GM19193 (cell line): Measurements from ENCODE around the gene TMEM17.

ENCODE experiments used
- POLR2A ChIP-seq: IDR thresholded peaks from 4 replicates; pipeline ENCODE4 v1.6.1; 2011; ENCODE audit not compliant: insufficient read depth, insufficient read length; ENCODE audit errors: extremely low read depth

The TMEM17 gene

GRCh38 chr2:62457556-62457955 is 48.4 kb downstream of the TMEM17 start:
- no peak for TF ChIP-seq POLR2A

- no peak for TF ChIP-seq POLR2A
These were observed 49.1 kb downstream of the TMEM17 start for GRCh38 chr2:62456721-62457539.

GRCh38 chr2:62455957-62456692 is 49.9 kb downstream of the TMEM17 start:
- no peak for TF ChIP-seq POLR2A

- TF ChIP-seq POLR2A: no peak
These were observed 52.0 kb downstream of the TMEM17 start for GRCh38 chr2:62453955-62454354.

GRCh38 chr2:62452701-62453454 is 53.1 kb downstream of the TMEM17 start:
- no peak for TF ChIP-seq POLR2A

- TF ChIP-seq POLR2A: no peak
These were observed 55.2 kb downstream of the TMEM17 start for GRCh38 chr2:62450716-62451191.
